Frontal cortex (tissue), 4 donors: ENCODE results near the gene IFITM5. TPM values are rescaled to one million over a fixed set of nuclear protein-coding genes. Genes with fewer than 3 reads are reported as not detected.
A peak's percentile ranks its signal among the peaks of the same experiment; 100 is the strongest.

ENCODE experiments used
- DNase-seq, 2 donors: peaks; one replicate each; pipeline ENCODE4 v3.0.0; 2012; ENCODE audit warnings: low spot score in 2 of 2
- FAIRE-seq: peaks from 2 replicates; lab custom pipeline; 2012; peaks lifted over from hg19 to GRCh38; lab: Jason Lieb, UNC
- total RNA-seq: library from RNA; depleted of rRNA; stranded (reverse); fragments of >200 nt; gene quantifications from one replicate; pipeline ENCODE4 v1.2.3, GENCODE V29; 2014
- donor health status: control.
- donor health status: control.
- donor health status: control.

Gene IFITM5
- total RNA-seq, 1 donor from 2014 or later = not detected

DNA sequence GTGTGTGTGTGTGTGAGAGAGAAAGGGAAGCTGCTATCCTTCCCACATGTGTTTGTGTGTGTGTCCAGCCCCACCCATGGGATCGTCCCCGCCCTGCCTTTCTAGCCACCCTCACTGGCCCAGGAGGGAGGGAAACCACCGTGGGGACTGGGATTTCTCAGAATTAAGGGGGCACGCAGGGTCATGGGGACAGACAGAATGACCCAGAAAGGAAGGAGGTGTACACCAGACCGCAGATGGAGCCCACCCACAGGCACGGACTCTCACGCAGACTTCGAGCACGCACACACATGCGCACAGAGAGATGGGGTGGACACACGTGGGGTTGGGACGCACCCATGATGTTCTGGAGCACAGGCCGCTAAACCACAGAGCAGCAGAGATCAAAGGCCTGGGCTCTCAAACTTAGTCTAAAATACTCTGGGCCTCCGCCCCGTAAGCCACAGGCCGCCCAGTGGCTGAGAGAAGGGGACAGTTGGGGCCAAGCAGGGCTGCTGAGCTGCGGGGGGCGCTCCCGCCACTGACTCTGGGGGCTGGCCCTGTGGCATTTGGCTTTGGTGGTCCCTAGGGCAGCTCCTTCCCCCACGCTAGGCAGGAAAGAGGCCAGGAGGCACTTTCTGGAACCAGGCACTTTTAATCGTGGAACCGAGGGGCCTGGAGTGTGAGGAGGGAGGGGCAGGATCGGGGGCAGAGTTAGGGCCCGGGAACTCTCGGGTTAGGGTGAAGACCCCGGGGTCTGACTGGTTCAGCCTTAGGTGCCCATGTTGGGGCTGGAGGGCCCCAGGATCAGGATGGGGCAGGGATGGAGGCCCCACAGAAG is 1.5 kb downstream of the IFITM5 start:
- FAIRE-seq = no peak
- DNase-seq = no peak

DNA sequence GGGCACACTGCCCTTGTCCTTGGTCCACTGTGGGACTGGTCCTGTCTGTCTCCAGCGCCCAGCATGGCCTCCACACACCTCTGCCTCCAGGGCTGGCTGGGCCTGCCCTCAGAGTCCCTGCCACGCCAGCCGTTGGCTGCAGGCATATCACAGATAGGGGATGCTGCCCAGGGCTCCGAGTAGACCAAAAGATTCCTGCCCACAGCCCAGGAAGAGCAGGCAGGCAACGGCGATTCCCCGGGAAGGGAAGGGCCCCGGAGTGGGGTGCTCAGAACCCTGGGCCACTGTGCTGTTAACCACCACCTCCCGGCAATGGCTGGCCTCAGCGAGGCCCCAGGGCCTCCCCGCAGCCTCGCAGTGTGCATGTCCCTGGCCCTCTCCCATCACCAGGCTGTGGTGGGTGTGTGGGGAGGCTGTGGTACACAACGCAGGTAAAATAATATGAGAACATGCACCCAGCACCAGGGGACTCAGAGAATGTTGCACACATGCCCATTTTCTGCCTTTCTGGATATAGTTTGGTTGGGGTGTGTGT is 2.2 kb downstream of the IFITM5 start:
- FAIRE-seq (no peak), DNase-seq (no peak)

DNA sequence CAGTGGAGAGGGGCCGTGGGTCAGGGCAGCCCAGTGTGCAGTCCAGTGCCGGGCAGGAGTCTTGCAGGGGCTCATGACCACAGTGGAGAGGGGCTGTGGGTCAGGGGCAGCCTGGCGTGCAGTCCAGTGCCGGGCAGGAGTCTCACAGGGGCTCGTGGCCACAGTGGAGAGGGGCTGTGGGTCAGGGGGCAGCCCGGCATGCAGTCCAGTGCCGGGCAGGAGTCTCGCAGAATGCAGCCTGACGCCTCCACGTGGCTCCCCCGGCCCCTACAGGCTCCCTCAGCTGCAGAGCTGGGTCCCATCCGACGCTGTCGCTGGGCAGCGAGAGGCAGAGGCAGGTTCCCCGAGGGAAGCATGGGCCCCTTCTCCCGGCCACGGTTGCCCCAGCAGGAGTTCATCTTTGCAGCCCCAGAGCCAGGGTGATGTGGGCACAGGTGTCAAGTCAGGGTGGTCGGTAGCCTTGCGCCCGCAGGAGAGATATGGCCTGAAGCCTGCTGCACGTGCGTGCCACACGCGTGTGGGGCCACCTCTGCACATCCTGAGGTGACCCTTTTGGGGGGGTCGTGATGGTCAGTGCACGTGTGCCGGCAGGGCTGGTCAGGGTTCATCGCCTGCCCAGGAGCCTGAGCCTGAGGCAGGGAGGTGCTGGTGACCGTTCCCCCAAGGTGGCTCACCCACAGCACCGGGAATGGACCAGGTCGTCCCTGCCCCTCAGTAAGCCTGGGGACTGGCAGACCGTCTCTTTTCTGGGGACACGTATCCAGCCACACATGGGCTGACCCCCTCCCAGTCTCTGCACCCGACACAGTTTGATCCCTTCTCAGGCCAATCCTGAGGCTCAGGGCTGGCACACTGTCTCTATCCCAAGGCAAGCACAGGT is 2.9 kb downstream of the IFITM5 start:
- DNase-seq (no peak), FAIRE-seq (no peak)

DNA sequence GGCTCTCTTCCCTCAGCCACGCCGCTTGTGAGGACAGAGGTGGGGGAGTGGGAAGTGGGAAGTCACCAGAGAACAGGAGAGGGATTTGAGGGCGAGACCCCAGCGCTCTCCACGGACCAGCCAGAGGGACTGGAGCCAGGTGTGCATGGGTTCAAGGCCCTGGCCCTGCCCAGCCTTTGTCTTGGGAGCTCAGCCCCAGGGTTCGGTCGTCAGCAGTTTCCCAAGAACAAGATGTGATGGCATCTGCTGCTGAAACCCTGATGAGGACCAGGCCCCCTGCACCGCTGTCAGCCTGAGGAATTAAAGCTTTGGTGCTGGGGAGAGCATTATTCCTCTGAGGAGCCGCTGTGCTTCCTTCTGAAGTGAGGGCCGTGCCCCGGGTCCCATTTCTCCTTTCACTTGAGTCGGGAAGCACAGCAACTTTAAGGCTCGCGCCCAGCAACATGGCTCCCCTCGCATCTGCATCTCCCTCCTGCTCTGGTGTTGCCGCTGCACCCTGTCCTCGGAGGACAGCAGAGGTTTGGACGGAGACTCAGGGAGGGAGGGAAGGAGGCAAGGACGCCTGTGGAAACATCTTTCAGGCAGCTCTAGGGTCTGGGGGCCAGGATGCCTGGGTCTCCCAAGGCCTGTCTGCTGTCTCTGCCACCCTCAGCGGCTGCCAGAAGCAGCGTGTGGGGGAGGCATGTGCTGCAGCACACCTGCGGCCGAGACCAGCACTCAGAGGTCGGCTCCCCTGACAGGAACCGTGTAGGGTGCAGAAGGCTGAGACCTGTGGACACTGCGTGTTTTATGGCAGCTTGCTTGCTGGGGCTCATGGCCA is 3.8 kb downstream of the IFITM5 start:
- no peak for FAIRE-seq
- DNase-seq = no peak

DNA sequence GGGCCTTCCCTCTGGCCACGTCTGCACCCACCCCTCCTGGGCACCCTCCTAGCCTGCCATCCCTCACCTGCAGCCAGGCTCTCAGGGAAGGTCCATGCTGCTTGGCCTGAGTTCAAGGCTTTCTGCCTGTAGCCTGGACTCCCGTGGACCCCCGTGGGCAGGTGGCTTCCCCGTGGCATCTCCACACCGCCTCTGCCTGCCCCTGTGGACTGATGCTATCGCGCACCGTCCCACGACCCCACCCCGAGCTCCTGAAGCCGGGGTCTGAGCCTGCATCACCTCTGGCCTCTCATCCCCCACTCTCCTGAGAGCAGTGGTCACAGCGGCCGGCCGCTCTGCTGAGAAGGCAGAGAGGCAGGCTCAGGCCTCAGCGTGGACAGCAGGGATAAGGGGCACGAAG is 4.5 kb downstream of the IFITM5 start:
- no peak for FAIRE-seq
- DNase-seq = no peak

DNA sequence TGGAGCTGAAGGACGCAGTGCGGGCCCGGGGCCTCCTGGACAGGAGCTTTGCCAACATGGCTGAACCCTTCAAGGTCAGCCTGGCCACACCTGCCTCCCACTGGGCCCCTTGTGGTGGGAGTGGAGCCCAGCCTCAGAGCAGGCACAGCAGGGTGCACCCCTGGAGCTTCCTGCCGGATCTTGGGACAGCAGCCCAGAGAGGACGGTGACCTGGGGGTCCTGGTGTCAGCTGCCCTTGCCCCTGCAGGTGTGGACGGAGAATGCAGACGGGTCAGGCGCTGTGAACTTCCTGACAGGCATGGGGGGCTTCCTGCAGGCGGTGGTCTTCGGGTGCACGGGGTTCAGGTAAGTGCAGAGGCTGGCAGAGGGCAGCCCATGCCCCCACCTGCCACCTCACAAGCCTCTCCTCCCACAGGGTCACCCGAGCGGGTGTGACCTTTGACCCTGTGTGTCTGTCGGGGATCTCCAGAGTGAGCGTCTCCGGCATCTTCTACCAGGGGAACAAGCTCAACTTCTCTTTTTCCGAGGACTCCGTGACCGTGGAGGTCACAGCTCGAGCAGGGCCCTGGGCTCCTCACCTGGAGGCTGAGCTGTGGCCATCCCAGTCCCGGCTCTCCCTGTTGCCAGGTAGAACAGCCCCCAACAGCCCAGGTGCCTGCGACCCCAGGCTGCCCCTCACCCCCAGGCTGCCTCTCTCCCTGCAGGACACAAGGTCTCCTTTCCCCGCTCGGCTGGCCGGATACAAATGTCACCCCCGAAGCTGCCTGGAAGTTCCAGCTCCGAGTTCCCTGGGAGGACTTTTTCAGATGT is 5.3 kb downstream of the IFITM5 start:
- DNase-seq = no peak
- FAIRE-seq = no peak

DNA sequence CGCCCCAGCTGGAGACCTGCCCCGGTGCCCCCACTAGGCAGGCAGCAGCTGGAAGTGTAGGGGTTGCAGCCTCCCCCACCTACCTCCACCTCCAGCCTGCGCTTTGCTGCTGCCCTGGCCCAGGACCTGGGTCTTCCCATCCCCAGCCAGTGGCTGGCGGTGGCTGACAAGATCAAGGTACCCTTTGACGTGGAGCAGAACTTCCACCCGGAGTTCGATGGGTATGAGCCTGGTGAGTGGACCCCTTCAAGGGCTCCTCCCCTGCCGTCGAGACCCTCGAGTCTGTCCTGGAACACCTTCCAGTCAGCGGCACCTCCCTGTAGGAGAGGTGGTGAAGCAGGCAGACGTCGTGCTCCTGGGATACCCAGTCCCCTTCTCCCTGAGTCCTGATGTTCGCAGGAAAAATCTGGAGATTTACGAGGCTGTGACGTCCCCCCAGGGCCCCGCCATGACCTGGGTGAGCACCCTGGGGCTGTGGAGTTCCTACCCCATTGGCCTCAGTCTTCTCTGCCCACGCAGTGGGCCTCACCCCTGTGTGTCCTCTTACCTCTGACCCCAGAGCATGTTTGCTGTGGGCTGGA is 6.0 kb downstream of the IFITM5 start:
- FAIRE-seq = no peak
- no peak for DNase-seq

DNA sequence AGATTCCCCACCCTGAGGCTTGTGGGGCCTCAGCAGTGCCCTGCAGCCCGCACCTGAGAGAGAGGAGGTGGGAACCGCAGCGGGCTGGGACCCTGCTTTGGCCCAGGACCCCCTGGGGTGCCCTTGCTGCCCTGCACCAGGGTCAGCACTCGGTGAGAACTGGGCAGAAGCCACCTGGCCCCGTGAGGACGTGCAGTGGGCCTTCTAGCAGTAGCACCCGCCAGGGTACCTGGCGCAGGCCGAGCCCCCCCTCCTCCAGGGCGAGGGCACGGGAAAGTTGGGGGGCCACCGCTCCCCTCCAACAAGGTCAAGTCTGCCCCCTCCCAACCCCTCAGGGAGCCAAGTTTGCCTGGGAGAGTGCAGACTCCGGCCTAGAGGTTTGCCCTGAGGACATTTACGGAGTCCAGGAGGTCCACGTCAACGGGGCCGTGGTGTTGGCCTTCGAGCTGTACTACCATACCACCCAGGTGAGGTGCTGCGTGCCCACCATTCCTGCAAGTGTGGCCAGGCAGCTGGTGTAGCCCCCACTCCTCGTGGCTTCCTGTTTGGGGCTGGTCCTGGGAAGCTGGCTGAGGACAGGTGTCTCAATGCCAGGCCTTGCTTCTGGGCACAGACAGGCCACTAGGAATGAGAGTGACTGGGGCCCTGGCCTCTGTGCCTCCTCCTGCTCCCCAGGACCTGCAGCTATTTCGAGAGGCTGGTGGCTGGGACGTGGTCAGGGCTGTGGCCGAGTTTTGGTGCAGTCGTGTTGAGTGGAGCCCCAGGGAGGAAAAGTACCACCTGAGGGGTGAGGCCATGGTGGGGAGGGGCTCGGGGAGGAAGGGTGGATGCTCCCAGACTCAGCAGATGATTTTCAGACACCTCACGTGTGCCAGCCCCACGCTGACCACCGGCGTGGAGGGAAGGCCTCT is 6.9 kb downstream of the IFITM5 start:
- DNase-seq = no peak
- no peak for FAIRE-seq

DNA sequence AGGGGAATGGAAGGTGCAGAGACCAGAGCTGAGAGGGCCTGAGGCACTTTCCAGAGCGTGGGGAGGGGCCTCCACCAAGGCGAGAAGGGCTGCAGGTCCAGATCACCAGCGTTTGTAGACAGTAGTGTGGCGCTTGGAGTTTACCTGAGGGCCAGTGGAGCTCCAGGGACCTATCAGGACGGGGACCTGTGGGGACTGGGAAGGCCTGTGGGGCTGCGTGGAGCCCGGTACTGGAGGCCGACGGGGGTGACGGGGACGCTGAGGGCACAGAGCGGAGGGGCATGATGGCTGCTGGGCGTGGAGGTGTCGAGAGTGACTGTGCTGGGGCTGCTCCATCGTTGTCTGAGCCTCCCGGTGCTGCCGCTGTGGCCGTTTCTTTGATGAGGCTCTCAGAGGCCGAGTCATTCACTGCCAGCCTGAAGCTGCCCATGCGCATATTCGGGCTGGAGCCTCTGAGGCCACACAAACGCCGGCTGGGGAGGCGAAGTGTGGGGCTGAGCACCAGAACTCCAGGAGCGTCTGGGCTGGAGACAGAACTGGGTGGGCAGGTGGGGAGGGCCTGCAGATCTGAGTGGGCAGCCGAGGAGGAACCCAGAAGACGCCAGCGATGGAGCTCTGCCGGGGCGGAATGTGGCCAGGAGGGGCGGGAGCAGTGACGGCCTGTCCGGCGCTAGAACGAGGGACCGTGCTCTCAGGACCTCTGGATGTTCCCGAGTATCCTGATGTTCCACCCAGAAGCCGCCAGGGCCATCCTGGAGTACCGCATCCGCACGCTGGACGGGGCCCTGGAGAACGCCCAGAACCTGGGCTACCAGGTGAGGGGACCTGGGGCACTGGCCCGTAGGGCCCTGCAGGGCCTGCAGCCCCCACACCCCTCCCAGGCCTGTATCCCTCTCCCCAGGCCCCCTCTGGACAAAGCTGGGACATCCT is 7.8 kb downstream of the IFITM5 start:
- FAIRE-seq (no peak), DNase-seq (no peak)

DNA sequence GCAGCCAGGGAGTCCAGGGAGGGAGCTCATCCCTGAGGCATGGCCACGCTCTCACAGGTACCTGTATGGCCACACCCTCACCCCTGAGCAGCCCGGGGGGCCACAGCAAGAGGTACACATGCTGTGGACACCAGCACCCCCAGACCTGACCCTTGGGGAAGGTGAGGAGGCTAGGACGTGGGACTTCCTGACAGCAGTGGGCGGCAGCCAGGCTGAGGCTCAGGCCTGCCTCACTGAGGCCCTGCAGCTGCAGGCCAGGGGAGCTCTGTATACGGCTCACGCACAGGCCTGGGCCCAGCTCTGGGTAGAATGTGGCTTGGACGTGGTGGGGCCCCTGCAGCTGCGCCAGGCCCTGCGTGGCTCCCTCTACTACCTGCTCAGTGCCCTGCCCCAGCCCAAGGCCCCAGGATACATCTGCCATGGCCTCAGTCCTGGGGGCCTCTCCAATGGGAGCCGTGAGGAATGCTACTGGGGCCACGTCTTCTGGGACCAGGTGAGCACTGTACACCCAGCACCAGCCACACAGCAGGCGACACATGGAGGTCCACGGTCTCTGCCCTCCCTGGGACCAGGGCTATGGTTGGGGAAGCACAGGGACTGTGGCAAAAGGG is 8.6 kb downstream of the IFITM5 start:
- FAIRE-seq = no peak
- no peak for DNase-seq

DNA sequence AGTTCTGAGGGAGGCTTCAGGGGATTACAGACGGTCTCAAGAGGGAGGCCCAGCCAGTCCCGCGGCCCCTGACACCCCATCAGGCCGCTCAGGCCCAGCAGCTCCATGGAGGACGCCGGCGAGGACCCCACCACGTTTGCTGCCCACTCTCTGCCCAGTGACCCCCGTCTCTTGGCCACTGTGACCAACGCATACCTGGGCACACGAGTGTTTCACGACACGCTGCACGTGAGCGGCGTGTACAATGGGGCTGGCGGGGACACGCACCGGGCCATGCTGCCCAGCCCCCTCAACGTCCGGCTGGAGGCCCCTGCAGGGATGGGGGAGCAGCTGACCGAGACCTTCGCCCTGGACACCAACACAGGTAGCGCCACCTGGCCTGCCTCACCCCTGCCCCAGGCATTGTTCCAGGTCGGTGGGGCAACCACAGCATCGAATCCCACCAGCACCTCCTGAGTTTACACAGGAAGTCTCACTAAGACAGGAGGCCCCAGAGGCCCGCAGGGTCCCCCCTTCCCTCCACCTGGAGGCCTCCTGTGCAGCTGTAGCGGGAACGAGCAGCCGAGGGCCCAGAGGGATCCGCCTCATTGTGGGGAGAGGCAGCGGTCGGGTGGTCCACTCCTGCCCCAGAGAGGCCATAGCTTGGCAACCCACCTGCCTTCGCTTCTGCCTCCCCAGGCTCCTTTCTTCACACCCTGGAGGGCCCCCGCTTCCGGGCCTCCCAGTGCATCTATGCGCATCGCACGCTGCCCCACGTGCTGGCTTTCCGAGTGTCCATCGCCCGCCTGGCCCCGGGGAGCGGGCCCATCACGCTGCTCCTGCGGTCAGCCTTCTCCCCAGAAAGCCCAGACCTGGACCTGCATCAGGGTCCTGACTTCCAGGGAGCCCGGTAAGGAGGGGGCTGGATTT is 9.4 kb downstream of the IFITM5 start:
- FAIRE-seq = no peak
- no peak for DNase-seq

DNA sequence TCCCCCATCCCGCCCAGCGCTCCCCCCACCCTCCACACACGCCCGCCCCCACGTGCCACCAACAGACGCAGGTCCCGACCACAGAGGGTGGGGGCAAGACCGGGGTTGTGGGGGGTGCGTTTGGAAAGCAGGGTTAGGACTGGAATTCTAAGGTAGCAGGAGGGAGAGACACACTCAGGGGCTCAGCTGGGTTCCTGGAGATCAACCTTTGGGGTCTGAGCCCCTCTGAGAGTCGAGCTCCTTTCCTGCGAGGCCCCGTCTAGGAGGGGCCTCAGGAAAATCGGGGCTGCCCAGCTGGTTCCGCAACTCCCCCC is 10.0 kb downstream of the IFITM5 start:
- FAIRE-seq = no peak
- DNase-seq = no peak

DNA sequence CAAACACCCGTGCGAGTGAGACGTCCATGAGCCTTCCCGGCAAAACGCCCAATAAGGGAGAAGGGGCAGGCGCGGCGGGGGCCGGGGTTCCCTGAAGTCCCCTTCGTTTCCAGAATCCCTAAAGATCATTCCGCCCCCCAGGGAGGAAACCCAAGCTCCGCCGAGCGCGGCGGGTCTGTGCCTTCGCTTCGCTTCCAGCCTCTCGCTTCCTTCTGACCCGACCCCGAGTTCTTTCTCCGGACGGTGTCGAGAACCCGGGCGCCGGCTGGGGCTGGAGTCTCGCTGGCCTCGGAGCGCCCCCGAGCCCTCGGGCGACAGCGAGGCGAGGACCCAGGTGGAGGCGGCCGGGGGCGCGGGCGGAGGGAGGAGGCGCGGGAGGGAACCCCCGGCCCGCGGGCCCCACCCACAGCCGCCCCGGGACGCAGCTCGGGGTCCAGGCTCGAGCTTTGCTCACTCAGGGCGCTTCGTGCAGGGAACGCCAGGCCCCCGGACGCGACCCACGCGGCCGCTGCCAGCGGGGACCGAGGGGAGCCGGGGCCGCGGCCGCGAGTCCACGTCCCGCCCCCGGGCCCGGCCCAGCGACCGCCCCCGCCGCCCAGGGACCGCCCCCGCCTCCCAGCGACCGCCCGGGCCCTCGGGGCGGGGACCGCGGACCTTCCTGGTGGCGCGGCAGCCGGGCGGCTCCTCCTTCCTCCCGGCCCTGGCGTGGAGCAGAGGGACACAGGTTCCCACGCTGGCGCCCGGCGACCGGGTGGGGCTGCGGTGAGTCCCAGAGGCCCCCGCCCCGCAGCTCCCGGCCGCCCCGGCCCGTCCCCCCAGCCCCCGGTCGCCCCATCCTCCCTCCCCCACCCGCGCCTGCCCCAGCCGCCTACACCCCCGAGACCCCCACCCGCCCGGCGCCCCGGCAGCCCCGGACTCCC is 10.6 kb downstream of the IFITM5 start, which contains the start of gene PGGHG:
PGGHG (plus strand) TSS at position 649 of the 920 bp plus-strand sequence. CDS start 691 bp downstream, outside the sequence.
- DNase-seq (peak; percentile 85 to 95), FAIRE-seq (no peak)

DNA sequence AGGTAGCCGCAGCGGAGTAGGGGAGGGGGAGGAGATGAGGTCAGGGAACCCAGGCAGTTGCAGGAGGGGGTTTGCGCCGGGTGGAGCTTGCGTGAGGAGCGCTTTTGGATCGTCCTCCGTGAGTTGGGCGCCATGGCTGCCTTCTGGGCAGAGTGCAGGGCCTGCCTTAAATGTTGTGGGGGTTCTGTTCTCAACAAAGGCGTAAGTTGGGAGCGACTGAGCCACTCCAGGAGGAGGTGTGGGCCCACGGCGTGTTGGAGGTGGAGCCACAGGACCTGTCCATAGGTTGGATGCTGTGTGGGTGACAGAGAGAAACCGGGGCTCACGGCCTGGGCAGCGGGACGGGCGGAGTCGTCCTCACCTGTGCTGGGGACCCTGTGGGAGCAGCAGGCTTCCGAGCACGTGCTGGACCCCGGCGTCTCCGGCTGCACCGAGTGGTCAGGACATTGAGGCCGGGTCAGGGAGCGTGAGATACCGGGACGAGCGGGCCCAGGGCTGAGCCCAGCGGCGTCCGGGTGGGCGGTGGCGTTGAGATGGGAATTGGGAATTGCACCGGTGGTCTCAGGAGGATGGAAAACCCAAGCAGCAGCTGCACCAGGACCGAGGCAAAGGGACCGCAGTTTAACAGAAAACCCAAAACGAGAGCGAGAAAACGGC is 11.4 kb downstream of the IFITM5 start:
- FAIRE-seq (no peak), DNase-seq (no peak)
